Panc1 (cell line): Measurements from ENCODE around the gene RIF1.

Experiments
- CTCF ChIP-seq: fragments of 450-650 bp; IDR thresholded peaks from 2 replicates; pipeline ENCODE4 v1.5.1; 2017; ENCODE audit warnings: mild to moderate bottlenecking
- POLR2AphosphoS5 ChIP-seq: IDR thresholded peaks from 2 replicates; pipeline ENCODE4 v1.6.1; 2012; ENCODE audit warnings: mild to moderate bottlenecking, low read depth, low read length, moderate library complexity
- SIN3A ChIP-seq: IDR thresholded peaks from 2 replicates; pipeline ENCODE4 v1.6.1; 2012; ENCODE audit warnings: low read depth, mild to moderate bottlenecking, low read length, moderate library complexity, borderline replicate concordance; ENCODE audit not compliant: insufficient read depth

DNA sequence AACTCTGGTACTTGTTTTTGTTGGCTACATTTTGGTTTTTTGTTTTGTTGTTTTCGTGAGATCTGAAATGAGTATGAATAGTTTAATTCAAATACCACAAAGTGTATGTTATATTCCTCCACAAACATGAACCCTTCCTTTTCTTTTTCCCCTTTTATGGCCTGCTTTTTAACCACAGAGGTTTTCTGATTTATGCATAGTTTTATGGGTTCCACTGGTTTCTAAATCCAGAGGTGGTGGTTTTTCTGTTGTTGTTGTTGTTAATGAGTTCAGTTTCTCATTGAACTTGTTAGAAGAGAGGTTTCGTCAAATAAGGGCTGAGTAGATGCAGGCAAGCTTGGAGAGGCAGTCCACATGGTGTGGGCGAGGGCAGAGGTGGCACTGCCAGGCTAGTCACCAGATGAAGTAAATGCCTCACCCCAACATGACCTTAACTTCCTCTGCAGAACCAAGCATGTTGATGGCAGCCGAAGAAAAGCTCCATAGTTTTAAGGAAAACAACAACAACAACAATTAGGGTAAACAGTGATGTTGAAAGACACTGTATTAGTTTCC, 72.5 kb downstream of the RIF1 start:
- TF ChIP-seq CTCF (no peak), POLR2AphosphoS5 (no peak), SIN3A (no peak)
